Brain microvascular endothelial cell (primary cell): ENCODE data around the gene ZNF407.

Source experiments
- DNase-seq: peaks from one replicate; pipeline ENCODE4 v3.0.0-alpha.2; 2020
- H3K27ac ChIP-seq: fragments of 250-450 bp; sonication (Bioruptor Pico); 2 replicates; pipeline ENCODE4 v1.5.1; 2020; ENCODE audit warnings: mild to moderate bottlenecking, moderate library complexity
- H3K27me3 ChIP-seq: fragments of 250-450 bp; sonication (Bioruptor Pico); replicated peaks from 2 replicates; pipeline ENCODE4 v1.5.1; 2020; ENCODE audit warnings: mild to moderate bottlenecking
- H3K36me3 ChIP-seq: fragments of 250-450 bp; sonication (Bioruptor Pico); replicated peaks from 2 replicates; pipeline ENCODE4 v1.5.1; 2020; ENCODE audit warnings: mild to moderate bottlenecking
- H3K4me3 ChIP-seq: 2 replicates; pipeline ENCODE4 v1.5.1; 2011; ENCODE audit warnings: low read depth, mild to moderate bottlenecking, control low read depth, low read length, moderate library complexity
- in situ Hi-C: cut with HindIII; loops from 2 replicates; pipeline ENCODE4 v1.10.0; 2017; ENCODE audit warnings: low sequenced_read_pairs, low pct_ligation_motif_present
- TF ChIP-seq, protein P1 (sequence below): IDR thresholded peaks from 2 replicates; pipeline ENCODE4 v1.5.1; 2011; ENCODE audit warnings: low read depth, mild to moderate bottlenecking, moderate library complexity, low read length, control low read depth, inconsistent platforms; ENCODE audit errors: missing control alignments

The ZNF407 gene

DNA sequence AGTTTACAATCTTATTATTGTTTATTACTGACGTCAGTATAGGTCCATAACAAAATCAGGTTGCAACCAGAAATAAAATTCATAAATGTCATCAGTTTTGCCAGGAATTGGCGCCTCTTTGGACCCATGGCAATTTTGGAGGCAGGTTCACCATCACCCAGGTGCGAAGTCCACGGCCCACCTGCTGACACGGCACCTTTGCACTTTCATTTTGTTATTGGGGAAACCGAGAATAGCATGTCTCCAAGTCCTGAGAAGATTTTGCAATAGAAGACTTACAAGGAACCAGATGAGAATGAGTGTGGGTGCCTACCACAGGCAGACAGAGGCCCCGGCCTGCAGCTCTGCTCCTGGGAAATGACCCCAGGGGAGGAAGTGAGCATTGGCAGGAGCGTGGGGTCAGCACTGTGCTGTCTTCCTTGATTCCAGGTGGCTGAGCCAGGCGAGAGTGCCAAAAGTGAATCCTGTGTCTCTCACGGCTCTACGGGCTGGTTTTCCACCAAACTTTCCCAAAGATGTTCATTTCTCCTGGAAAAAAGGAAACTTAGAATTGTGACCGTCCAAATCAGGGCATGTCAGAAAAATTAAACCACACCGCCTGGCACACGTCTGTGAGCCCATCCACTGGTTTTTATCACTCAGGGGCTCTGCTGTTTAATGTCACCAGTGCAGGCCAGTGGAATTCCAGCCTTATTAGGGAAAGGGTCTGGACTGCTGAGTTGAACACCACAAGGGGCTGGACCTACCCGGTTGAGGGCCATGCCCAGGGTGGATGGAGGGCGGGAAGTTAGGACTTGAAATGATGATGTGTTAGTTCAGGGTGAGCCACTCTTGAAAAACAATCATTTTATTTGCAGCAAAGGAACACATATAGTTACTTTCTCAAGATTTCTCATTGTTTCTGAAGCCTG, 514.8 kb downstream of the ZNF407 start:
- DNase-seq: no peak
- H3K27me3 ChIP-seq: no peaks in the 10 kb centered on the region
- H3K27ac ChIP-seq: no peak overlapping the region
- no peak overlapping the region for H3K4me3 ChIP-seq
- H3K36me3 ChIP-seq: no peaks in the 10 kb centered on the region
- TF ChIP-seq, protein P1, sequence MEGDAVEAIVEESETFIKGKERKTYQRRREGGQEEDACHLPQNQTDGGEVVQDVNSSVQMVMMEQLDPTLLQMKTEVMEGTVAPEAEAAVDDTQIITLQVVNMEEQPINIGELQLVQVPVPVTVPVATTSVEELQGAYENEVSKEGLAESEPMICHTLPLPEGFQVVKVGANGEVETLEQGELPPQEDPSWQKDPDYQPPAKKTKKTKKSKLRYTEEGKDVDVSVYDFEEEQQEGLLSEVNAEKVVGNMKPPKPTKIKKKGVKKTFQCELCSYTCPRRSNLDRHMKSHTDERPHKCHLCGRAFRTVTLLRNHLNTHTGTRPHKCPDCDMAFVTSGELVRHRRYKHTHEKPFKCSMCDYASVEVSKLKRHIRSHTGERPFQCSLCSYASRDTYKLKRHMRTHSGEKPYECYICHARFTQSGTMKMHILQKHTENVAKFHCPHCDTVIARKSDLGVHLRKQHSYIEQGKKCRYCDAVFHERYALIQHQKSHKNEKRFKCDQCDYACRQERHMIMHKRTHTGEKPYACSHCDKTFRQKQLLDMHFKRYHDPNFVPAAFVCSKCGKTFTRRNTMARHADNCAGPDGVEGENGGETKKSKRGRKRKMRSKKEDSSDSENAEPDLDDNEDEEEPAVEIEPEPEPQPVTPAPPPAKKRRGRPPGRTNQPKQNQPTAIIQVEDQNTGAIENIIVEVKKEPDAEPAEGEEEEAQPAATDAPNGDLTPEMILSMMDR: no peak
- in situ Hi-C loops: no loop called here

GRCh38 chr18:75113455-75113854, 515.8 kb downstream of the ZNF407 start:
- DNase-seq: no peak
- no peaks in the 10 kb centered on the region for H3K36me3 ChIP-seq
- in situ Hi-C loops: no loop called here
- H3K27me3 ChIP-seq: no peaks in the 10 kb centered on the region
- TF ChIP-seq, protein P1: no peak
- H3K4me3 ChIP-seq: no peak overlapping the region
- no peak overlapping the region for H3K27ac ChIP-seq

DNA sequence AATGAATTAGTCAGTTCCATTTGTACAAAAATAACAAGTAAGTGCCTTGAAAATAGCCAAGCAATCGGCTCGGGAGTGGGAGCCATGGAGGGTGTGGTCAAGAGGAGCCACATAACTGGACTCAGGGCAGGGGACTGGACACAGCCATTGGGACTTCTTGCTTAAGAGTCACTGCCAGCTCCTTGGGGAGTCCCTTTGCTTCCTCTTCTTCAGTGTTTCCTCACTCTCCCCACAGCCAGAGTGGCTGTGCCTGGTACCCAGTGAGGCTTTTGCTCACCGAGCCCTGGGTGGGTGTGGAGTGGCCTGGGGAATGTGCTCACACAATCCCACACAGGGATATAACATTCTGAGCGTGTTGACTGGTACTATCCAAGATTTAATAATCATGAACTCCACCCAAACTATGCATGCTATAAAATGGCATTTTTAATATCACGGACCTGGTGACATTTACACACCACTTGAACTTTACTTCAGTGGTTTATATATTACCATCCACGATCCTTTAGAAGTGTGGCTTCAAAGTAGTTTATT, 516.6 kb downstream of the ZNF407 start:
- Histone ChIP-seq H3K27ac (no peak overlapping the region), H3K27me3 (no peaks in the 10 kb centered on the region), H3K4me3 (no peak overlapping the region), H3K36me3 (no peaks in the 10 kb centered on the region)
- TF ChIP-seq, protein P1: no peak
- no peak for DNase-seq
- in situ Hi-C loops: no loop called here
